Lung (tissue), 12 donors: Measurements from ENCODE around the gene PLEKHM1. TPM values are rescaled to one million over a fixed set of nuclear protein-coding genes. Genes with fewer than 3 reads are reported as not detected.
A peak's percentile ranks its signal among the peaks of the same experiment; 100 is the strongest.

ENCODE experiments used
- ATAC-seq: fragments of 200-7000 bp; cut with Tn5 transposase; one replicate; pipeline ENCODE4 v1.9.1; 2020; ENCODE audit warnings: moderate number of reproducible peaks; ENCODE audit not compliant: insufficient read depth, low FRiP score
- DNase-seq, 3 donors: peaks; one replicate each; pipeline ENCODE4 v3.0.0-alpha.2; 2013 to 2017
- H3K27ac ChIP-seq, 2 donors: one replicate each; pipeline ENCODE4 v1.5.1; 2013; ENCODE audit warnings: mild to moderate bottlenecking in 2 of 2, moderate library complexity in 2 of 2, control low read depth in 1 of 2, inconsistent platforms in 1 of 2, low read depth in 1 of 2, low read length in 1 of 2
- H3K27me3 ChIP-seq, 3 donors: one replicate each; pipeline ENCODE4 v1.5.1; 2013; ENCODE audit warnings: low read length in 2 of 3; ENCODE audit not compliant: control insufficient read depth in 3 of 3, insufficient read depth in 3 of 3
- H3K36me3 ChIP-seq, 4 donors: one replicate each; pipeline ENCODE4 v1.5.1; 2013; ENCODE audit warnings: low read length in 4 of 4, mild to moderate bottlenecking in 1 of 4, moderate library complexity in 1 of 4; ENCODE audit not compliant: control insufficient read depth in 4 of 4, insufficient read depth in 4 of 4
- H3K4me1 ChIP-seq, 5 donors: one replicate each; pipeline ENCODE4 v1.5.1; 2013; ENCODE audit warnings: low read length in 5 of 5, mild to moderate bottlenecking in 2 of 5, moderate library complexity in 1 of 5; ENCODE audit not compliant: control insufficient read depth in 5 of 5, insufficient read depth in 5 of 5
- H3K4me3 ChIP-seq: one replicate; pipeline ENCODE4 v1.5.1; 2013; ENCODE audit warnings: mild to moderate bottlenecking, control low read depth, moderate library complexity
- H3K9ac ChIP-seq, 2 donors: one replicate each; pipeline ENCODE4 v1.5.1; 2013; ENCODE audit warnings: low read length in 2 of 2, control low read depth in 1 of 2; ENCODE audit not compliant: insufficient read depth in 1 of 2
- H3K9me3 ChIP-seq, 4 donors: one replicate each; pipeline ENCODE4 v1.5.1; 2013; ENCODE audit warnings: low read length in 3 of 4, mild to moderate bottlenecking in 1 of 4, moderate library complexity in 1 of 4; ENCODE audit not compliant: control insufficient read depth in 4 of 4, insufficient read depth in 3 of 4
- CTCF ChIP-seq: IDR thresholded peaks from 2 replicates; pipeline ENCODE4 v1.5.1; 2012; ENCODE audit warnings: mild to moderate bottlenecking; ENCODE audit errors: control extremely low read depth, extremely low read depth
- WGBS, 2 donors: extraction: QIAGEN DNeasy Blood & Tissue Kit; methylation state at CpG; one replicate each; pipeline ENCODE4 v1.1.7; 2013; 5-methylcytosine and 5-hydroxymethylcytosine counted together
- polyA plus RNA-seq, 2 donors: library from polyadenylated mRNA; stranded (reverse); fragments of 200-250 nt; gene quantifications; one replicate each; pipeline ENCODE4 v1.2.1, GENCODE V29; 2013
- total RNA-seq, 2 donors: library from RNA; depleted of rRNA in 1 of 2; stranded (reverse); fragments of >200 nt in 1 of 2; gene quantifications; one replicate each; pipeline ENCODE4 v1.2.1, GENCODE V29; 2014 to 2021
- donor health status: control.
- donor health status: control.
- donor health status: Bipolar disorder and iron deficiency.
- donor health status: healthy.
- donor health status: DM: yes; HTN: yes; CAD: no.

Gene PLEKHM1
- total and polyA plus RNA-seq, 4 donors = 21.0 to 82.2 (median 24.4) TPM

DNA sequence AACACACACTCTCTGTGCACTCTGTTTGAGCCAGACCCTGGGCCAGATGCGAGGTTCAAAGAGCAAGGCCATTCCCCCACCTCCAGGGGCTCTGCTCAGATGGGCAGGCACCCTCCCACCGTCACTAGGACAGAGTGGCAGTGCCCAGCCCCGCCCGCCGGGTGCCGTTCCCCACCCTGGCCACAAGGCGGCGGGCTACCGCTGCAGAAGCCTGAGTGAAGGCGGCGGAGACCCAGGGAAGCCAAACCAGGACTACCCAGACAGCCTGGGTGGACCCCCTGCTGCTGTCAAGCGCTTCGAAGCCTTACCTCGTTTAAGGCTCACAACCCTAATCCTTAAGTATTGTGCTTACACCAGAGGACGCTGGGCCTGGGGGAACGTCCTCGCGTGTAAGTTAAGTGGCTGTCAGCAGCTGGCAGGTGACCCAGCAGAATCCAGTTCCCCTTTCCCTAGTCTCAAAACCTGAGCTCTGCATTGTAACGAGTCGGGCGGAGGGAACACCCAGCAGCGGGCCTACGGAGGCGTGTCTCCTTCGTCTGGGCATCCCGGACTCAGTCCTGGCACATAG is 62.4 kb downstream of the PLEKHM1 start:
- 2 to 5% methylated on average over 26 of the region's 26 CpGs for WGBS, 2 donors
- Histone ChIP-seq H3K27me3 (peaks cover 0 to 33% (median 28%) of the 10 kb centered on the region in 3 donors), H3K4me1 (peaks cover 0 to 28% (median 13%) of the 10 kb centered on the region in 5 donors), H3K27ac (peak overlapping the region in 1 of 2 donors; percentile 81), H3K4me3 (no peak overlapping the region), H3K9me3 (no peaks in the 10 kb centered on the region), H3K36me3 (peaks cover 0 to 8% (median 0%) of the 10 kb centered on the region in 4 donors), H3K9ac (peak overlapping the region in 1 of 2 donors; percentile 15)
- ATAC-seq (peak; percentile 42), DNase-seq (peak; percentile 65 to 73 (median 67))
- TF ChIP-seq CTCF = peak; percentile 93

DNA sequence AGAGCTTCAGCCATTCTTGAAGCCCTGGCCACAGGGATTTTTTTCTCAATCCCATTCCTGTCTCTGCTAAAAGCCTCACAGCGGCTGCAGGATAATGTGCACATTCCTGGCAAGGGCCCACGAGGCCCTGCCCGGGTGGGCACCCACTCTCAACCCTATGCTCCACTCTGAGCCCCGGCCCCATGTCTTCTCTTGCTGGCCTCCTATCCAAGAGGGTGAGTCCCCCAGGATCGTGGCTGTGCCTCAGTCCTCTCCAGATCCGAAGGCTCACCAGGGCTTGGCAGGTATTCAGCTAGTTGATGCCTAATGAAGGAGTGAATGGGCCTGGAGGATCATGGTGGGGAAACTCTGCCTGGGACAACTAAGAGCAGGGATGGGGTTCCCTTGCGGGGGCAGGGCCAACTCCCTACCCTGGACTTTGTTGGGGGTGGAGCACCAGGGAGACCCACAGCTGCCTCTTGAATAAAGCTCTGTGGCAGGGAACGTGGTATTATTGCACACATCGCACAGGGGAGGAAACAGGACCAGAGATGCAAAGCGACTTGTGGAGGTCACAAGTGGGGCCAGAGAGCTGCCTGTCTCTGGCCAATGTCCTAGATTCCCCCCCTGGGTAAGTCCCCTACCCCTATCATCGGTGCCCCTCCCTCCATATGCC is 63.2 kb downstream of the PLEKHM1 start:
- 83 to 89% methylated on average over 11 of the region's 11 CpGs for WGBS, 2 donors
- Histone ChIP-seq H3K36me3 (peaks cover 0 to 8% (median 0%) of the 10 kb centered on the region in 4 donors), H3K27me3 (peaks cover 0 to 30% (median 28%) of the 10 kb centered on the region in 3 donors), H3K9ac (no peak overlapping the region), H3K4me1 (peaks cover 0 to 28% (median 13%) of the 10 kb centered on the region in 5 donors), H3K4me3 (no peak overlapping the region), H3K27ac (no peak overlapping the region), H3K9me3 (no peaks in the 10 kb centered on the region)
- DNase-seq (peak in 1 of 3 donors; percentile 10), ATAC-seq (no peak)
- TF ChIP-seq CTCF = no peak

DNA sequence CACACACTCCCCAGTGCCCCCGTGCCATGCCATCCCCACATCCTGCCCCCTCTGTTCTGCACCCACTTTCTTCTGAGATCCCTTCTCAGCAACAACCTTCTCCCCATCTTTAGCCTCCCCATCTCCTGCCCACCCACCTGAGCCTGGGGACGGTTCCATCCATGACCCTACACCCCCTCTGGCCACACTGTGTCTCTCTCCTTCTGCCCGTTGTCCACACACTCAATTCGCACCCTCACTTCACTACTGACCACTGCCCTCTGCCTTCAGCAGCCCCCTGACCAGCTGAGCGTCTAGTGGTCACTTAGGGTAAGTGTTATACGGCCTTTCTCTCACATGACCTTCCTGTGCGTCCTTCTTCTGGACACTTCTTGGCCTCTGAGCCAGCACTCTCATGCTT is 64.0 kb downstream of the PLEKHM1 start:
- Histone ChIP-seq H3K4me3 (no peak overlapping the region), H3K9me3 (no peaks in the 10 kb centered on the region), H3K27ac (no peak overlapping the region), H3K4me1 (peaks cover 0 to 24% (median 12%) of the 10 kb centered on the region in 5 donors), H3K36me3 (peaks cover 0 to 8% (median 0%) of the 10 kb centered on the region in 4 donors), H3K27me3 (peaks cover 0 to 28% (median 26%) of the 10 kb centered on the region in 3 donors), H3K9ac (no peak overlapping the region)
- 74 to 85% methylated on average over 7 of the region's 7 CpGs for WGBS, 2 donors
- peak in 1 of 3 donors; percentile 4 for DNase-seq
- TF ChIP-seq CTCF = no peak
- no peak for ATAC-seq
